ENCODE results near the gene SOX8.

Gene SOX8

DNA sequence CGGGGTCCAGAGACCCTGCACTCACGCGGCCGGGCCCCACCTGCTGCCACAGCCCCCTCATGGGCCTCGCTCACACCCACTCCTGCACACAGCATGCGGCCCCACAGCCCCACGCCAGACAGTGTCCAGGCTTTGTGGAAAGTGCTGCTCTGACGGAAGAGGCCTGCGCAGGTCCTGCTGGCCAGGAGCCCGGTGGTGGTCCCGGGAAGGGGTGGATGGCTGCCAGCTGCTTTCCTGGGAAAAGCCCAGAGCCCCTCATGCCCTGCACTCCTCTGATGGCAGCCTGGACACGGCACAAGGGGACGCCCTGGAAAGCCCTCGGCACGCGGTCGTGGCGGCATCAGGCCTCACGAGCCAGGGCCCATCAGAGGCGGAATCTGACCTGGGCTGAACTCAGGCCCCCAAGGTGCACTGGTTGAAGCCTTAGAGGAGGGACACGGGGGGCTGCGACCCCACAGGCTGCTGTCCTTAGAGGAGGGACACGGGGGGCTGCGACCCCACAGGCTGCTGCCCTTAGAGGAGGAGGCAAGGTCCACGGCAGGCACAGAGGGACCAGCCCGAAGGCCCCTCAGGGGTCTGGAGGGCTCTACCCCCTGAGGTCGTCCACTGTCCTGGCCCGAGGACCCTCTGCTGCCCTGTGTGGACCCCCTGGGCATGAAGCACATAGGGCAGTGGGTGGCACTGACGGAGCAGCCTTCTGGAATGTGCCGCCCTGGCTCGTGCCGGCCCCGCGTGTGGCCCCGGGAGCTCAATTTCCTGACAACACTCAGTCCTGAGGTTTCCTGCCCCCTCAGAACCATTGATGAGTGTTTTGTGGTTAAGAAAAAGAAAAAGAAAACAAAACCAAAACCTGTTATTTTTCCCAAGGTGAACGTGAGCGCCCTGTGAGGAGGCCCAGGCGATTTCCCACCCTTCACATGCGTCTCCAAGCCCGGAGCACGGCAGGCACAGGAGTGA, 22.1 kb downstream of the SOX8 start:
- POLR2A ChIA-PET, result no interaction called here
- TF ChIP-seq NFRKB (IDR thresholded peaks at IDR 0.05) (no peak), ZNF384 (IDR thresholded peaks at IDR 0.05) (no peak), BHLHE40 (IDR thresholded peaks at IDR 0.05; ENCODE audit: borderline replicate concordance) (no peak), LEF1 (IDR thresholded peaks at IDR 0.05; ENCODE audit: borderline replicate concordance) (no peak), CTBP1 (IDR thresholded peaks at IDR 0.05; ENCODE audit: borderline replicate concordance) (no peak), TARDBP (IDR thresholded peaks at IDR 0.05) (no peak), SP1 (IDR thresholded peaks at IDR 0.05) (no peak), ARNT (IDR thresholded peaks at IDR 0.05) (no peak), FOXK2 (IDR thresholded peaks at IDR 0.05) (no peak), SUZ12 (IDR thresholded peaks at IDR 0.05) (no peak), FOXM1 (IDR thresholded peaks at IDR 0.05; ENCODE audit: borderline replicate concordance) (no peak), FOXA1 (IDR thresholded peaks at IDR 0.05) (no peak), HDGF (IDR thresholded peaks at IDR 0.05; ENCODE audit: borderline replicate concordance) (no peak), L3MBTL2 (conservative IDR thresholded peaks at IDR 0.05) (no peak), ELF4 (IDR thresholded peaks at IDR 0.05) (no peak)
- DNase-seq (ENCODE audit: extremely low spot score), result no peak
- CTCF ChIA-PET, result no interaction called here

DNA sequence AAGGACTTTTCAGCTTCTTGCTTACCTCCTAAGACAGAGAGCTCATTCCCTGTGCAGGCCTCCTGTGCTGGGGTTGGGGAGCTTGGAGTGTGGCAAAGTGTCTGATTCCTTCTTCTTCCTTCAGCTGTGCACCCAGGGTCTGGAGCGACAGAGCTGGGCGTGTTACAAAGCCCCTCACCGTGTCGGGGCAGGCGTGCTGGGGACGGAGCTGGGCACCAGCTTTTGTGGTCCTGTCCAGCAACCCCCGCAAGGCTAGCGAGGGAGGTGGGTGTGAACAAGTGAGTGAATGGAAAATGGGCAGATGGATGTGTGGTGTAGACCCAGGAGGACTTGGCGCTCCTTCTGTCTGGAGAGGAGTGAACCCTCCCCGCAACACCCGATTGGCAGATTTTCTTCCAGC, 23.7 kb downstream of the SOX8 start:
- no peak for DNase-seq (ENCODE audit: extremely low spot score)
- ChIA-PET POLR2A (interaction anchor here (1.5 kb wide), 1 partner anchor 24 kb away, joined by 3 read pairs; the partner anchor contains the start of gene SOX8), CTCF (no interaction called here)
- TF ChIP-seq LEF1 (IDR thresholded peaks at IDR 0.05; ENCODE audit: borderline replicate concordance) (no peak), SP1 (IDR thresholded peaks at IDR 0.05) (no peak), HDGF (IDR thresholded peaks at IDR 0.05; ENCODE audit: borderline replicate concordance) (no peak), FOXK2 (IDR thresholded peaks at IDR 0.05) (no peak), FOXM1 (IDR thresholded peaks at IDR 0.05; ENCODE audit: borderline replicate concordance) (no peak), ARNT (IDR thresholded peaks at IDR 0.05) (no peak), ELF4 (IDR thresholded peaks at IDR 0.05) (no peak), ZNF384 (IDR thresholded peaks at IDR 0.05) (no peak), NFRKB (IDR thresholded peaks at IDR 0.05) (no peak), L3MBTL2 (conservative IDR thresholded peaks at IDR 0.05) (no peak), BHLHE40 (IDR thresholded peaks at IDR 0.05; ENCODE audit: borderline replicate concordance) (no peak)
- TF ChIP-seq, protein P1, sequence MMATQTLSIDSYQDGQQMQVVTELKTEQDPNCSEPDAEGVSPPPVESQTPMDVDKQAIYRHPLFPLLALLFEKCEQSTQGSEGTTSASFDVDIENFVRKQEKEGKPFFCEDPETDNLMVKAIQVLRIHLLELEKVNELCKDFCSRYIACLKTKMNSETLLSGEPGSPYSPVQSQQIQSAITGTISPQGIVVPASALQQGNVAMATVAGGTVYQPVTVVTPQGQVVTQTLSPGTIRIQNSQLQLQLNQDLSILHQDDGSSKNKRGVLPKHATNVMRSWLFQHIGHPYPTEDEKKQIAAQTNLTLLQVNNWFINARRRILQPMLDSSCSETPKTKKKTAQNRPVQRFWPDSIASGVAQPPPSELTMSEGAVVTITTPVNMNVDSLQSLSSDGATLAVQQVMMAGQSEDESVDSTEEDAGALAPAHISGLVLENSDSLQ (IDR thresholded peaks at IDR 0.05), result no peak

DNA sequence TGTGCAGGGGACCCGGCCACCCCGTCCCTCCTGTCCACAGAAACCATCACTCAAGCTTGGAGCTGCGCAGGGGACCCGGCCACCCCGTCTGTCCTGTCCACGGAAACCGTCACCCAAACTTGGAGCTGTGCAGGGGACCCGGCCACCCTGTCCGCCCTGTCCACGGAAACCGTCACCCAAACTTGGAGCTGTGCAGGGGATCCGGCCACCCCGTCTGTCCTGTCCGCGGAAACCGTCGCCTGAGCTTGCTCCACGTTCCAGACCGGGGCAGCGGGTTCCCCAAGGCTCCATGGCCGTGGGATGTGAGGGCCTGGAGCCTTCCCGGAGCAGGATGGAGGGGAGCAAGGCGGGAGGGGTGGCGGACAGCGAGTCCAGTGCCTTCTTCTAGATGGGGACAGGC, 25.2 kb downstream of the SOX8 start:
- no peak for TF ChIP-seq HDGF (IDR thresholded peaks at IDR 0.05; ENCODE audit: borderline replicate concordance)
- no peak for TF ChIP-seq CTBP1 (IDR thresholded peaks at IDR 0.05; ENCODE audit: borderline replicate concordance)
- no peak for TF ChIP-seq ARNT (IDR thresholded peaks at IDR 0.05)
- DNase-seq (ENCODE audit: extremely low spot score), result no peak
- ChIA-PET CTCF (interaction anchor here (0.6 kb wide), 1 partner anchor 60 kb away, joined by 3 read pairs; no protein-coding TSS in a partner anchor), POLR2A (interaction anchor here (1.5 kb wide), 1 partner anchor 25 kb away, joined by 3 read pairs; the partner anchor contains the start of gene SOX8)

DNA sequence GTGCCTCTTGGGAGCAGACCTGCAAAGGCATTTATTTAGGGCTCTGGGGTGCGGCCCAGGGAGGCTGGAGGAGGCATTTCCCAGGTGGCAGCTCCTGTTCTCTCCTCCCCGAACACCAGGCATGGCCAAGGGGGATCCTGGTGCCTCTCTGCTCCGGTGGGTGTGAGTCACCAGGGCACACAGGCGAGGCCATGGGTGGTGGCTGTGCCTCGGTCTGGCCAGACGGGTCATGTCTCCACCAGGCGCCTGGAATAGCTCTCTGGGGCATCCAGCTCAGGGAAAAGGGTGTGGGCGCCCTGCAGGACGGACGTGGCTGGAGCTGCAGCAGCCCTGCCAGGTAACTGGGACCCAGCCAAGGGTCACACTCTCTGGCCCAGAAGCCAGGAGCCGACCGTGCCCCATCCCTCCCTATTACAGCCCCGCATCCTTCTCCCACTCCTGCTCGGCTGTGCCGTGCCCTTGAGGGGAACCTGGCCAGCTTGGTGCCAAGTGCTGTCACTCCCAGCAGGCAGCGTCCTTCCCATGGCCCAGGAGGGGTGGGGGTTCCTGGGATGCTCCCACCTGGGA, 25.8 kb downstream of the SOX8 start:
- POLR2A ChIA-PET, result no interaction called here

DNA sequence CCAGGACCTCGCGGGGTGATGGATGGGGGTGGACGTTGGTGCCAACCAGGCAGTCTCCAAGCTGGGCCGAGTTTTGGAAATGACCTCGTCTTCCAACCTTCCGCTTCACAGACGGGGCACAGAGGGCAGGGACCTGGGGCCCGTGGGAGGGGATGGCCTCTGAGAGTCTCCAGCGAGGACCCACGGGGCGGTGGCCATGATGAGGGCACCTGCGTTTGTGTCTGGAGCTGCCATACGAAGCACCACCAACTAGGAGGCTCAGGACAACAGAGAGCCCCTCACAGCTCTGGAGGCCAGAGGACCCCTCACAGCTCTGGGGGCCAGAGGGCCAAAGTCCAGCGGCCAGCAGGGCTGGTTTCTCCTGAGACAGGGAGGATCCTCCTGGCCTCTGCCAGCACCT, 26.5 kb downstream of the SOX8 start:
- CTCF ChIA-PET, result no interaction called here

More for the DNA sequence above, 25.8 kb downstream of the SOX8 start:
- CTCF ChIA-PET, result no interaction called here
- DNase-seq (ENCODE audit: extremely low spot score), result no peak
- TF ChIP-seq TARDBP (IDR thresholded peaks at IDR 0.05) (no peak), ARNT (IDR thresholded peaks at IDR 0.05) (no peak), NFRKB (IDR thresholded peaks at IDR 0.05) (no peak), ZNF384 (IDR thresholded peaks at IDR 0.05) (no peak), FOXK2 (IDR thresholded peaks at IDR 0.05) (no peak), FOXM1 (IDR thresholded peaks at IDR 0.05; ENCODE audit: borderline replicate concordance) (no peak), ELF4 (IDR thresholded peaks at IDR 0.05) (no peak), HDGF (IDR thresholded peaks at IDR 0.05; ENCODE audit: borderline replicate concordance) (no peak), L3MBTL2 (conservative IDR thresholded peaks at IDR 0.05) (no peak), CTBP1 (IDR thresholded peaks at IDR 0.05; ENCODE audit: borderline replicate concordance) (no peak)

DNA sequence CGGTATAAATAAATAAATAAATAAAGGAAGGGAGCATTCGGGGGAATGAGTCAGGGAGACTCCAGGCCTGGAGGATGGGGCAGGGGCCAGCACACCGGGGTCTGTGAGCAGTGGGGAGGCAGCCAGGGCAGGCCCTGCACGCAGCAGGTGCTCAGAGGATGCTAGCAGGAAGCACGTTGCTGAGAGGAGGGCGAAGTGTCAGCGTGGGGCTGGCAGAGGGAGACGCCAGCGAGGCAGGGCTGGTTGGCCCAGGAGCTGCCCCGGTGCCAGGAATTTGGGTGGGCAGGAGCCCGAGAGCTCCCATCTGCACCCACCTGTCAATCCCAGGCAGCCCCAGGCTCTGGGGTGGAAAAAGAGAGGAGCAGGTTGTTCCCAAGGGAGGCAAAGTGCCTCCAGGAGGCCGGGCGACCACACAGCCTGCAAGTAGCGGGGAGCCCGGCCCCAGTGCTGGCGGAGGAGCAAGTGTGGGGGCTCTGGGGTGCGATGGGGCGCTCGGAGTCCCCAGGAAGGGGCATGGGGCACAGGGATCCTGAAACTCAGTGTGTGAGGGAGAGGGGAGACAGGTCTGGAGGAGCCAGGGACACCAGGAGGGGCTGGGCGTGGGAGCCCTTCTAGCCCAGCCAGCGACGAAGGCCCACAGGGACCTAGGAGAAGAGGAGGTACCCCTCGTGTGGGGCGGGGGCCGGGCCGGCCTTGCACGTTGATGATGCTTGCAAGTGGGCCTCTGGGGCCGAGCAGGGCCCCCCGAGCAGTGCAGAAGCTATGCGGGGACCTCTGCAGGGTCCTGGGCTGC, 28.0 kb downstream of the SOX8 start:
- CTCF ChIA-PET, result no interaction called here
- POLR2A ChIA-PET, result no interaction called here
- DNase-seq (ENCODE audit: extremely low spot score), result no peak
- no peak for TF ChIP-seq HDGF (IDR thresholded peaks at IDR 0.05; ENCODE audit: borderline replicate concordance)
- TF ChIP-seq LEF1 (IDR thresholded peaks at IDR 0.05; ENCODE audit: borderline replicate concordance), result no peak
- no peak for TF ChIP-seq SUZ12 (IDR thresholded peaks at IDR 0.05)
- TF ChIP-seq ARNT (IDR thresholded peaks at IDR 0.05), result no peak
- no peak for TF ChIP-seq FOXK2 (IDR thresholded peaks at IDR 0.05)
- no peak for TF ChIP-seq NFRKB (IDR thresholded peaks at IDR 0.05)
- TF ChIP-seq BHLHE40 (IDR thresholded peaks at IDR 0.05; ENCODE audit: borderline replicate concordance), result no peak
- TF ChIP-seq SP1 (IDR thresholded peaks at IDR 0.05), result no peak
- no peak for TF ChIP-seq FOXA1 (IDR thresholded peaks at IDR 0.05)
- TF ChIP-seq TARDBP (IDR thresholded peaks at IDR 0.05), result no peak
- TF ChIP-seq FOXM1 (IDR thresholded peaks at IDR 0.05; ENCODE audit: borderline replicate concordance), result no peak
- TF ChIP-seq ELF4 (IDR thresholded peaks at IDR 0.05), result no peak
- TF ChIP-seq, protein P1 (IDR thresholded peaks at IDR 0.05), result no peak
- no peak for TF ChIP-seq CTBP1 (IDR thresholded peaks at IDR 0.05; ENCODE audit: borderline replicate concordance)
- TF ChIP-seq L3MBTL2 (conservative IDR thresholded peaks at IDR 0.05), result no peak
- TF ChIP-seq ZNF384 (IDR thresholded peaks at IDR 0.05), result no peak

More for the DNA sequence above, 26.5 kb downstream of the SOX8 start:
- TF ChIP-seq ARNT (IDR thresholded peaks at IDR 0.05) (no peak), SP1 (IDR thresholded peaks at IDR 0.05) (no peak), FOXM1 (IDR thresholded peaks at IDR 0.05; ENCODE audit: borderline replicate concordance) (no peak), BHLHE40 (IDR thresholded peaks at IDR 0.05; ENCODE audit: borderline replicate concordance) (no peak), FOXA1 (IDR thresholded peaks at IDR 0.05) (no peak), ZNF384 (IDR thresholded peaks at IDR 0.05) (no peak)
- POLR2A ChIA-PET, result no interaction called here
- DNase-seq (ENCODE audit: extremely low spot score), result no peak
